HL-60 (cell line): ENCODE data around the gene HTR3A.

Experiments used
- GABPA ChIP-seq: IDR thresholded peaks from 2 replicates; pipeline ENCODE4 v1.6.1; 2012; ENCODE audit warnings: low read depth
- POLR2AphosphoS5 ChIP-seq: IDR thresholded peaks from 2 replicates; pipeline ENCODE4 v1.6.1; 2012; ENCODE audit warnings: low read depth
- SPI1 ChIP-seq: IDR thresholded peaks from 2 replicates; pipeline ENCODE4 v1.6.1; 2012; ENCODE audit warnings: low read depth, mild to moderate bottlenecking, borderline replicate concordance
- TF ChIP-seq, protein P1 (sequence below): IDR thresholded peaks from one replicate; pipeline ENCODE4 v1.5.1; 2011; ENCODE audit warnings: low read length, control low read depth, inconsistent platforms; ENCODE audit not compliant: insufficient read depth
- TF ChIP-seq, protein P2 (sequence below): IDR thresholded peaks from 2 replicates; pipeline ENCODE4 v1.6.1; 2012; ENCODE audit warnings: low read depth; ENCODE audit not compliant: insufficient replicate concordance

DNA sequence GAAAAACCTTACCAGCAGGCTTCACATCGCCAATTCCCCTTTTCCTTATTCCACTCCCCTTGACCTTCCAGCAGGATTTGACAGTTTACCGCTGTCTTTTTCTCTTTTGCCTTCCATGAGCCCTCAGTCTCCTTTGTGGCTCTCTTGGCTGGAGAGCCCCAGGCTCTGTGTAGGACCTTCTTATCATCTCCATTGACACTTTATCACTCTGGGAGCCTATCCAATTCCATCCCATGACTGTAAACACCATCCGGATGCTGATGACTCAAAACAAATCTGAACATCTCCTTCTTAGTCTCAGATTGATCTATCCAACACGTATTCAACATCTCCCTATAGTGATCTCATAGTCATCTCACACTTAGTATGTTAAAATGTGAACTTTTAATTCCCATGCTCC is 36.0 kb downstream of the HTR3A start:
- TF ChIP-seq, protein P1, sequence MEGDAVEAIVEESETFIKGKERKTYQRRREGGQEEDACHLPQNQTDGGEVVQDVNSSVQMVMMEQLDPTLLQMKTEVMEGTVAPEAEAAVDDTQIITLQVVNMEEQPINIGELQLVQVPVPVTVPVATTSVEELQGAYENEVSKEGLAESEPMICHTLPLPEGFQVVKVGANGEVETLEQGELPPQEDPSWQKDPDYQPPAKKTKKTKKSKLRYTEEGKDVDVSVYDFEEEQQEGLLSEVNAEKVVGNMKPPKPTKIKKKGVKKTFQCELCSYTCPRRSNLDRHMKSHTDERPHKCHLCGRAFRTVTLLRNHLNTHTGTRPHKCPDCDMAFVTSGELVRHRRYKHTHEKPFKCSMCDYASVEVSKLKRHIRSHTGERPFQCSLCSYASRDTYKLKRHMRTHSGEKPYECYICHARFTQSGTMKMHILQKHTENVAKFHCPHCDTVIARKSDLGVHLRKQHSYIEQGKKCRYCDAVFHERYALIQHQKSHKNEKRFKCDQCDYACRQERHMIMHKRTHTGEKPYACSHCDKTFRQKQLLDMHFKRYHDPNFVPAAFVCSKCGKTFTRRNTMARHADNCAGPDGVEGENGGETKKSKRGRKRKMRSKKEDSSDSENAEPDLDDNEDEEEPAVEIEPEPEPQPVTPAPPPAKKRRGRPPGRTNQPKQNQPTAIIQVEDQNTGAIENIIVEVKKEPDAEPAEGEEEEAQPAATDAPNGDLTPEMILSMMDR: no peak
- TF ChIP-seq, protein P2, sequence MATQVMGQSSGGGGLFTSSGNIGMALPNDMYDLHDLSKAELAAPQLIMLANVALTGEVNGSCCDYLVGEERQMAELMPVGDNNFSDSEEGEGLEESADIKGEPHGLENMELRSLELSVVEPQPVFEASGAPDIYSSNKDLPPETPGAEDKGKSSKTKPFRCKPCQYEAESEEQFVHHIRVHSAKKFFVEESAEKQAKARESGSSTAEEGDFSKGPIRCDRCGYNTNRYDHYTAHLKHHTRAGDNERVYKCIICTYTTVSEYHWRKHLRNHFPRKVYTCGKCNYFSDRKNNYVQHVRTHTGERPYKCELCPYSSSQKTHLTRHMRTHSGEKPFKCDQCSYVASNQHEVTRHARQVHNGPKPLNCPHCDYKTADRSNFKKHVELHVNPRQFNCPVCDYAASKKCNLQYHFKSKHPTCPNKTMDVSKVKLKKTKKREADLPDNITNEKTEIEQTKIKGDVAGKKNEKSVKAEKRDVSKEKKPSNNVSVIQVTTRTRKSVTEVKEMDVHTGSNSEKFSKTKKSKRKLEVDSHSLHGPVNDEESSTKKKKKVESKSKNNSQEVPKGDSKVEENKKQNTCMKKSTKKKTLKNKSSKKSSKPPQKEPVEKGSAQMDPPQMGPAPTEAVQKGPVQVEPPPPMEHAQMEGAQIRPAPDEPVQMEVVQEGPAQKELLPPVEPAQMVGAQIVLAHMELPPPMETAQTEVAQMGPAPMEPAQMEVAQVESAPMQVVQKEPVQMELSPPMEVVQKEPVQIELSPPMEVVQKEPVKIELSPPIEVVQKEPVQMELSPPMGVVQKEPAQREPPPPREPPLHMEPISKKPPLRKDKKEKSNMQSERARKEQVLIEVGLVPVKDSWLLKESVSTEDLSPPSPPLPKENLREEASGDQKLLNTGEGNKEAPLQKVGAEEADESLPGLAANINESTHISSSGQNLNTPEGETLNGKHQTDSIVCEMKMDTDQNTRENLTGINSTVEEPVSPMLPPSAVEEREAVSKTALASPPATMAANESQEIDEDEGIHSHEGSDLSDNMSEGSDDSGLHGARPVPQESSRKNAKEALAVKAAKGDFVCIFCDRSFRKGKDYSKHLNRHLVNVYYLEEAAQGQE: no peak
- TF ChIP-seq GABPA (no peak), POLR2AphosphoS5 (no peak), SPI1 (no peak)
